HG02623 (cell line): Measurements from ENCODE around the gene RAB44.

Experiments
- ATAC-seq: cut with Tn5 transposase; IDR thresholded peaks from one replicate; pipeline ENCODE4 v1.9.1; 2021; ENCODE audit warnings: moderate library complexity; ENCODE audit not compliant: unreplicated experiment

RAB44 gene

DNA sequence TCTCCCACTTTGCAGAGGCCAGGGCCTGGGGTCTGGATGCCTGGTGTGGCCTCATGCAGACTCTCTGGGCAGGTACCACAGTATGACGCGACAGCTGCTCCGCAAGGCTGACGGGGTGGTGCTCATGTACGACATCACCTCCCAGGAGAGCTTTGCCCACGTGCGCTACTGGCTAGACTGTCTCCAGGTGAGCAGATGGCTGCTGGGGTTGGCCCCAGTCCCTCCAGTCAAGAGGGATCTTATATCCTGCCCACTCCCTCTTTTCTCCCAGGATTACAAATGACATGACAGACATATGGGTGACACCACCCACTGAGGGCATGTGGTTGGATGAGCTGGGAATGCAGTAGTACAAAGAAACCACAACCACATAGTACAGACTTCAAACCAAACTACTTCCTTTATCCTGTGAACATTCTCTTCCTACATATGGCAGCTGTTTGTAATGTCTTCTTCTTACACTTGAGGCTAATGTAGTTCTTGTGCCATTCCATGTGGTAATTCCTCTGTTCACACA is 29.9 kb downstream of the RAB44 start:
- no peak for ATAC-seq

- no peak for ATAC-seq
Measured at GRCh38 chr6:36728289-36729160, 30.9 kb downstream of the RAB44 start.

GRCh38 chr6:36729161-36729524 is 31.5 kb downstream of the RAB44 start:
- ATAC-seq: no peak

DNA sequence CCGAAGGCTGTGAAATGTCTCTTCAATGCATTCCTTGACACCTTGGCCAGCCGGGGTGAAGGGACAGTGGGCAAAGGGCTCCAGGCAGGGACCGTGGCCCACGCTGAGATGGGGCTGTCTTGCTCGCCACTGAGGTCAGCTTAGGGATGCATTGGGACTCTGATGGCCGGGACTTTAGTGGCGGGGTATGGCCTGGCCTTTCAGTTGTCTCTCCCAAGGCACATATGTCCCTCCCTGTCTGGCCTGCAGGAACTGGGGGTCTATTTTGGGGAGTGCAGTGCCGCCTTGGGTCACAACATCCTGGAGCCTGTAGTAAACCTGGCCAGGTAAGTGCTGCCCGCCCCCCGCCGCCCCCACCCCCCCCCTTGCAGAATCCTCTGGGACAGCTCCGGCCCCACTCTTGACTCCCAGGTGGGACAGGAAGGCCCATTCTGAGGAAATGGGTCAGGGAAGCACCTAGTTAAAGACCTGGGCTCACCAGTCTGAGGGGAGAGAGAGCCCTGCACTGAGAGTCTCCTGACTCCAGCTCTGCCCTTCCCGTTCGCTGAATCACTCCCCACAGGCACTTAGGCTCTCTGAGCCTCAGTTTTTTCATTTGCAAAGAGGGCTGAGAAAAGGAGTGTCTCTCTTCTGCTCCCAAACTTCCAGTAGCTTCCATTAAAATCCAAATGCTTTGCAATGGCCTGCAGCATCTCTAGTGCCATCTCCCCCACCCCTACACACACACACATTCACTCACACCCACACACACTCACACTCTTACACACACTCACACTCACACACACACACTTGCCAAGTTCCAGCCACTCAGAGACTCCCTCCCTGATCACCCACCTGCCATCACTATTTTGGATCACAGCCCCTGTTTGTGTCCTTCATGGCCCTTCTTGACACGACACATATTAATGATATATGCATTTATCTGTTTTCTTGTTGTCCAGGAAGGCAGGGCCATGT is 33.1 kb downstream of the RAB44 start:
- no peak for ATAC-seq

- no peak for ATAC-seq
Measured at GRCh38 chr6:36731622-36732310, 34.1 kb downstream of the RAB44 start.

GRCh38 chr6:36733300-36733699 is 35.7 kb downstream of the RAB44 start:
- no peak for ATAC-seq

- ATAC-seq: no peak
Measured at GRCh38 chr6:36734486-36735060, 36.9 kb downstream of the RAB44 start.

- ATAC-seq: no peak
Measured at GRCh38 chr6:36735110-36736071, 37.8 kb downstream of the RAB44 start.

GRCh38 chr6:36737043-36737785 is 39.6 kb downstream of the RAB44 start:
- no peak for ATAC-seq

GRCh38 chr6:36738108-36738507 is 40.5 kb downstream of the RAB44 start:
- no peak for ATAC-seq

GRCh38 chr6:36739947-36740817 is 42.6 kb downstream of the RAB44 start:
- no peak for ATAC-seq

- no peak for ATAC-seq
Measured at GRCh38 chr6:36740818-36741179, 43.2 kb downstream of the RAB44 start.

- ATAC-seq: no peak
Measured at GRCh38 chr6:36742146-36742545, 44.5 kb downstream of the RAB44 start.

- ATAC-seq: no peak
Measured at GRCh38 chr6:36743032-36743431, 45.4 kb downstream of the RAB44 start.

DNA sequence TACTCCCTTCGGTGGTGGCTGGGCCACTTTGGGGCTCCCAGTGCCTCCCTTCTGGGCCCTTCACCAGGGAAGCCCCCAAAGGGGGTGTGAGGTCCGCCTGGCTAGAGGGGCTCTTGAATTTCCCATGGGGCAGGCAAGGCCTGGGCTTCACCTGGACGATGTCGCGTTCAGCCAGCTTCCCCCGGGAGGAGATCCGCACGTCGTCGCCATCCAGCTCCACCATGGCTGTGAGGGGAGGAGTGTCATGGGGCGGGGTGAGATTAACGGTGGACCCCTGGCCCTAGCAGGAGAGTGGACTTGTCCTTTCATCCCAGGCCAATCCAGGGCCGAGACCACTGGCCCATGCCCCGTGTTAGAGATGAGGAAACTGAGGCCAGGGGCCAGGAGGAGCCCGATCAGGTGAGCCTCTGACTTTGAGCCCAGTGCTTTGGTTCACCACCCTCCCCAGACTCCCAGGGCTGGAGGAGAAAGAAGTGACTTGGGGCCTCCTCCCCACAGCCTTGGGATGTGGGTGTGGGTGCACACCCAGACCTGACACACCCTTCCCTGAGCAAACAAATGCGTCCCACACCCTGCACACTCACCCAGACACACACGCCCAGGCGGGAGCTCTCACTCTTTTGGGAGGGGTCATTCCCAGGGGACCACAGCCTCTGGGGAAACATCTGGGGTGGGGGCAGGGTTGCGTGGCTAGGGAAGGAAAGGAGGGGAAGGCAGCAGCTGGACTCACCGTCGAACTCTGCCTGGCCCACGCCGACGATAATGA is 46.1 kb downstream of the RAB44 start:
- ATAC-seq: no peak

DNA sequence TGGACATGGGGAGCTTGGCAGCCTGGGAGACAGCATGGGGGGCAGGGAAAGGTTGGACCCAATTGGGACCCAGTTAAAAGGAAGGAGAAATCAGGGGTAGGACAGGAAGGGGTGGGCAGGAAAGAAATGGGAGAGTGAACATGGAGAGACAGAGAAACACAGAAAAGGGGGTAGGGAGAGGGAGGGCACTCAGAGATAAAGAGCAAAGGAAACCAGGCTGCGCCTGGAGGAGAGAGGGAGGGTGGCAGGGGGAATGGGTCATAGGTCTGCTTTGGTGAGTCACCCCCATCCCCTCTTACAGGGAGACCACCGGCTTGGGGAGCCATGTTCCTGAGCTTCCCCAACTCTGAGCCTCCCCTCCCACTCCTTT is 46.7 kb downstream of the RAB44 start:
- no peak for ATAC-seq

GRCh38 chr6:36745283-36745682 is 47.7 kb downstream of the RAB44 start:
- ATAC-seq: no peak
